GM12875 (cell line): ENCODE results near the gene ADCY4.
A peak's percentile ranks its signal among the peaks of the same experiment; 100 is the strongest.

Experiments
- H3K4me3 ChIP-seq: one replicate; pipeline ENCODE4 v1.5.1; 2011; ENCODE audit warnings: low read depth, low read length, control low read depth
- TF ChIP-seq, protein P1 (sequence below): IDR thresholded peaks from 2 replicates; pipeline ENCODE4 v1.5.1; 2011; ENCODE audit warnings: low read depth, mild to moderate bottlenecking, control low read depth, inconsistent platforms, low read length, moderate library complexity, borderline replicate concordance; ENCODE audit not compliant: insufficient read depth

ADCY4 gene

DNA sequence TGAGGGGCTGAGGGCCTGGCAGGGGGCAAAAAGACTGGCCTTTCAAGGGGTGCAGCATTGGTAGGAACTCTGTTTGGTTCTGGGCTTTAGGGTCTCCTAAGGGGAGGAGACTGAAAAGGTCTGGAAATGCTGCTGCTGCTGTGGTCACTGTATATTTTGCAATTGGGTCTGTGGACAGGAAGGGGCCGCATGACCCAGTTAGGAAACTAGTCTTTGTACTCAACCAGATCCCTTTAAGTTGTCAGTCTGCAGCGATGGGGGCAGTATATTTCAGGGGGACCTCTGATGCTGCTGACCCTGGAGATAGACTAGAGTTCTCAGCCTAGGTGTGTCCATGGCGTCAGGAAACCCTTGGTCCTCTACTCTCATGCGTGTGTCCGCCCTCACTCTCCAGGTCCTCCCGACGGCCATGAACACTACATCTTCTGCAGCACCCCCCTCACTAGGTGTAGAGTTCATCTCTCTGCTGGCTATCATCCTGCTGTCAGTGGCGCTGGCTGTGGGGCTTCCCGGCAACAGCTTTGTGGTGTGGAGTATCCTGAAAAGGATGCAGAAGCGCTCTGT, 19.5 kb downstream of the ADCY4 start:
- TF ChIP-seq, protein P1, sequence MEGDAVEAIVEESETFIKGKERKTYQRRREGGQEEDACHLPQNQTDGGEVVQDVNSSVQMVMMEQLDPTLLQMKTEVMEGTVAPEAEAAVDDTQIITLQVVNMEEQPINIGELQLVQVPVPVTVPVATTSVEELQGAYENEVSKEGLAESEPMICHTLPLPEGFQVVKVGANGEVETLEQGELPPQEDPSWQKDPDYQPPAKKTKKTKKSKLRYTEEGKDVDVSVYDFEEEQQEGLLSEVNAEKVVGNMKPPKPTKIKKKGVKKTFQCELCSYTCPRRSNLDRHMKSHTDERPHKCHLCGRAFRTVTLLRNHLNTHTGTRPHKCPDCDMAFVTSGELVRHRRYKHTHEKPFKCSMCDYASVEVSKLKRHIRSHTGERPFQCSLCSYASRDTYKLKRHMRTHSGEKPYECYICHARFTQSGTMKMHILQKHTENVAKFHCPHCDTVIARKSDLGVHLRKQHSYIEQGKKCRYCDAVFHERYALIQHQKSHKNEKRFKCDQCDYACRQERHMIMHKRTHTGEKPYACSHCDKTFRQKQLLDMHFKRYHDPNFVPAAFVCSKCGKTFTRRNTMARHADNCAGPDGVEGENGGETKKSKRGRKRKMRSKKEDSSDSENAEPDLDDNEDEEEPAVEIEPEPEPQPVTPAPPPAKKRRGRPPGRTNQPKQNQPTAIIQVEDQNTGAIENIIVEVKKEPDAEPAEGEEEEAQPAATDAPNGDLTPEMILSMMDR = no peak
- H3K4me3 ChIP-seq = no peak overlapping the region

GRCh38 chr14:24314377-24315193, 20.3 kb downstream of the ADCY4 start:
- H3K4me3 ChIP-seq = no peak overlapping the region
- TF ChIP-seq, protein P1 = no peak

DNA sequence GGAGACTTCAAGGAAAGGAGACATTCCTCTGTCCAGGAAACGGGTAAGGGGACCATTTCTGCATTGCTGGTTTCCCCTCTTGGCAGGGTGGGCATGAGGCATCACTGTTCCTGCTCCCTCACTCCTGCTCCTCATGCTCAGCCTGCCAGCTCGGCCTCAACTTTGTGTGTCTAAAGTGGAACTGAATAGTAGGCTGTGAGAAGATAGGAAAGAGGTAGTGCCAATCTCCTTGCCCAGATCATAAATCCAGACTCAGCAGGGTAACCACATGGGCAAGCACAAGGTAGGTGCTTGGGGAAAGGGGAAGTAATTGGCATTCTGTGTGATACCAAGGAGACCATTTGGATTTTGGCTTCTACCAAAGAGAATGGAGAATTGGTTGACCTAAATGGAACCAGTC, 21.0 kb downstream of the ADCY4 start:
- TF ChIP-seq, protein P1 = no peak
- H3K4me3 ChIP-seq = no peak overlapping the region

- H3K4me3 ChIP-seq = no peak overlapping the region
- TF ChIP-seq, protein P1 = no peak
Observed at GRCh38 chr14:24312736-24313507, 21.9 kb downstream of the ADCY4 start.

DNA sequence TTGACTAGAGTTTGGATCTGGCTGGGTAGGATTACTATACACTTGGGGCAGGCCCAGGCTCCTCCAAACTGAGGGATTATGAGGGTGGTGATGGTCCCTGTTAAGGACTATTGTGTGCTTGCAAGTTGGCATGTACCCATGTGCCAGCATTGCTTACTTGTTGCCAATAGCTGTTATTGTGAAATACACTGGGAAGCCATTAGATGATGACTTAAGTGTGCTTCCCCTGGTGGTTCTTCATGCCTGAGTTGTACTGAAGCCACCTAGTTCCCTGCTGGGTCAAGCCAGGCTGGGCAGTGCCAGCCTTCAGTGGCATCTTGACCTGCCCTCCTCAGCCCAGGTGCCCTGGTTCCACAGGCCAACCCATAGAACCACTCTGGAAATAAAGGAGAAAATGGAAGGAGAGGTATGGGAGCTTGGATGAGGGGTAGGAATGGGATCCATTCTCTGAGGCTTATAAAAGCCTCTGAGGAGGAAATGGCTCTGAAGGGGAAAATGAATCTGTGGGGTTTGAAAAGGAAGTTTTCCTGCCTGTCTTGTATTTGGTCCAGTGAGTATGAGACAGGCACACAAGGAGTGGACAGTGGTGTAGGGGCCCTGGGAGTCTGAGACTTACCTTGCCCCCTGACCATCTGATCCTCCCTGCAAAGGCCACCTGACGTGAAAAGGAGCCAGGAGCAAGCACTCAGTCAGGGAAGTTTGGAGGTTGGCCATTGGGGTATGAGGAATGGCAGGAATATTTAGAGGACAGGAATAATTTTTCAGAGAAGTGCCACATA, 22.8 kb downstream of the ADCY4 start:
- TF ChIP-seq, protein P1 = no peak
- H3K4me3 ChIP-seq = peak overlapping the region; percentile 16

DNA sequence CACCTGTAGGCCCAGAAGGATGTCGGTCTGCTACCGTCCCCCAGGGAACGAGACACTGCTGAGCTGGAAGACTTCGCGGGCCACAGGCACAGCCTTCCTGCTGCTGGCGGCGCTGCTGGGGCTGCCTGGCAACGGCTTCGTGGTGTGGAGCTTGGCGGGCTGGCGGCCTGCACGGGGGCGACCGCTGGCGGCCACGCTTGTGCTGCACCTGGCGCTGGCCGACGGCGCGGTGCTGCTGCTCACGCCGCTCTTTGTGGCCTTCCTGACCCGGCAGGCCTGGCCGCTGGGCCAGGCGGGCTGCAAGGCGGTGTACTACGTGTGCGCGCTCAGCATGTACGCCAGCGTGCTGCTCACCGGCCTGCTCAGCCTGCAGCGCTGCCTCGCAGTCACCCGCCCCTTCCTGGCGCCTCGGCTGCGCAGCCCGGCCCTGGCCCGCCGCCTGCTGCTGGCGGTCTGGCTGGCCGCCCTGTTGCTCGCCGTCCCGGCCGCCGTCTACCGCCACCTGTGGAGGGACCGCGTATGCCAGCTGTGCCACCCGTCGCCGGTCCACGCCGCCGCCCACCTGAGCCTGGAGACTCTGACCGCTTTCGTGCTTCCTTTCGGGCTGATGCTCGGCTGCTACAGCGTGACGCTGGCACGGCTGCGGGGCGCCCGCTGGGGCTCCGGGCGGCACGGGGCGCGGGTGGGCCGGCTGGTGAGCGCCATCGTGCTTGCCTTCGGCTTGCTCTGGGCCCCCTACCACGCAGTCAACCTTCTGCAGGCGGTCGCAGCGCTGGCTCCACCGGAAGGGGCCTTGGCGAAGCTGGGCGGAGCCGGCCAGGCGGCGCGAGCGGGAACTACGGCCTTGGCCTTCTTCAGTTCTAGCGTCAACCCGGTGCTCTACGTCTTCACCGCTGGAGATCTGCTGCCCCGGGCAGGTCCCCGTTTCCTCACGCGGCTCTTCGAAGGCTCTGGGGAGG, 23.9 kb downstream of the ADCY4 start, which contains the start of gene LTB4R:
TSS of gene LTB4R (plus strand) at position 857 of the 959 bp plus-strand sequence. CDS start 4,150 bp downstream, outside the sequence.
- H3K4me3 ChIP-seq = peak within 1 kb of the TSS; percentile 16
- TF ChIP-seq, protein P1 = peak; percentile 26; the same call in 1 of the 2 replicates
